HG02938 (cell line): Measurements from ENCODE around the gene BAG2.

Source experiments
- ATAC-seq: cut with Tn5 transposase; IDR thresholded peaks from one replicate; pipeline ENCODE4 v1.9.1; 2021; ENCODE audit warnings: mild to moderate bottlenecking, moderate library complexity; ENCODE audit not compliant: unreplicated experiment

Gene BAG2

GRCh38 chr6:57172136-57173055 is at the start of gene BAG2:
Gene BAG2, plus strand, starts transcription at chr6:57172326. Its CDS starts 372 bp downstream, at chr6:57172698.
- peak; percentile 88 for ATAC-seq

GRCh38 chr6:57123111-57123510 is 49.0 kb upstream of the BAG2 start:
- no peak for ATAC-seq

GRCh38 chr6:57127763-57128162 is 44.4 kb upstream of the BAG2 start:
- ATAC-seq, result no peak

- no peak for ATAC-seq
Observed at GRCh38 chr6:57130661-57131177, 41.4 kb upstream of the BAG2 start.

- no peak for ATAC-seq
Observed at GRCh38 chr6:57134954-57135353, 37.2 kb upstream of the BAG2 start.

GRCh38 chr6:57135885-57136284 is 36.2 kb upstream of the BAG2 start:
- ATAC-seq, result no peak

GRCh38 chr6:57137350-57137749 is 34.8 kb upstream of the BAG2 start:
- ATAC-seq, result no peak

- no peak for ATAC-seq
Observed at GRCh38 chr6:57138026-57138425, 34.1 kb upstream of the BAG2 start.

- ATAC-seq, result no peak
Observed at GRCh38 chr6:57141451-57142177, 30.5 kb upstream of the BAG2 start.

GRCh38 chr6:57142178-57142525 is 30.0 kb upstream of the BAG2 start:
- no peak for ATAC-seq

GRCh38 chr6:57143690-57144089 is 28.4 kb upstream of the BAG2 start:
- no peak for ATAC-seq

GRCh38 chr6:57147401-57147800 is 24.7 kb upstream of the BAG2 start:
- no peak for ATAC-seq

GRCh38 chr6:57147955-57148858 is 23.9 kb upstream of the BAG2 start:
- ATAC-seq, result no peak

GRCh38 chr6:57158658-57159057 is 13.5 kb upstream of the BAG2 start:
- no peak for ATAC-seq

- no peak for ATAC-seq
Observed at GRCh38 chr6:57159127-57159526, 13.0 kb upstream of the BAG2 start.

- no peak for ATAC-seq
Observed at GRCh38 chr6:57162028-57162427, 10.1 kb upstream of the BAG2 start.

GRCh38 chr6:57162516-57162915 is 9.6 kb upstream of the BAG2 start:
- ATAC-seq, result no peak

GRCh38 chr6:57163956-57164355 is 8.2 kb upstream of the BAG2 start:
- no peak for ATAC-seq

- no peak for ATAC-seq
Observed at GRCh38 chr6:57165080-57165479, 7.0 kb upstream of the BAG2 start.

- ATAC-seq, result no peak
Observed at GRCh38 chr6:57173056-57173885, 1.1 kb downstream of the BAG2 start.
